VCaP (cell line): ENCODE results near the gene ANO3.
A peak's percentile ranks its signal among the peaks of the same experiment; 100 is the strongest.
"Not testable (repeated sequence)": the region's sequence is repeated elsewhere in the genome, so short reads cannot be mapped to it uniquely, and the experiment has no call there.

Experiments used
- H3K27ac ChIP-seq: fragments of 450-650 bp; 2 replicates; pipeline ENCODE4 v1.5.1; 2017
- TF ChIP-seq, protein P1 (sequence below): fragments of 450-650 bp; conservative IDR thresholded peaks from 2 replicates; pipeline ENCODE4 v1.5.1; 2017; ENCODE audit warnings: mild to moderate bottlenecking, moderate library complexity

ANO3 gene

GRCh38 chr11:26622181-26622580 is 290.3 kb downstream of the ANO3 start:
- TF ChIP-seq, protein P1, sequence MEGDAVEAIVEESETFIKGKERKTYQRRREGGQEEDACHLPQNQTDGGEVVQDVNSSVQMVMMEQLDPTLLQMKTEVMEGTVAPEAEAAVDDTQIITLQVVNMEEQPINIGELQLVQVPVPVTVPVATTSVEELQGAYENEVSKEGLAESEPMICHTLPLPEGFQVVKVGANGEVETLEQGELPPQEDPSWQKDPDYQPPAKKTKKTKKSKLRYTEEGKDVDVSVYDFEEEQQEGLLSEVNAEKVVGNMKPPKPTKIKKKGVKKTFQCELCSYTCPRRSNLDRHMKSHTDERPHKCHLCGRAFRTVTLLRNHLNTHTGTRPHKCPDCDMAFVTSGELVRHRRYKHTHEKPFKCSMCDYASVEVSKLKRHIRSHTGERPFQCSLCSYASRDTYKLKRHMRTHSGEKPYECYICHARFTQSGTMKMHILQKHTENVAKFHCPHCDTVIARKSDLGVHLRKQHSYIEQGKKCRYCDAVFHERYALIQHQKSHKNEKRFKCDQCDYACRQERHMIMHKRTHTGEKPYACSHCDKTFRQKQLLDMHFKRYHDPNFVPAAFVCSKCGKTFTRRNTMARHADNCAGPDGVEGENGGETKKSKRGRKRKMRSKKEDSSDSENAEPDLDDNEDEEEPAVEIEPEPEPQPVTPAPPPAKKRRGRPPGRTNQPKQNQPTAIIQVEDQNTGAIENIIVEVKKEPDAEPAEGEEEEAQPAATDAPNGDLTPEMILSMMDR = no peak

GRCh38 chr11:26623076-26623659 is 291.2 kb downstream of the ANO3 start:
- TF ChIP-seq, protein P1 = no peak
- no peak overlapping the region for H3K27ac ChIP-seq

More at GRCh38 chr11:26622181-26622580, 290.3 kb downstream of the ANO3 start:
- H3K27ac ChIP-seq = no peak overlapping the region

DNA sequence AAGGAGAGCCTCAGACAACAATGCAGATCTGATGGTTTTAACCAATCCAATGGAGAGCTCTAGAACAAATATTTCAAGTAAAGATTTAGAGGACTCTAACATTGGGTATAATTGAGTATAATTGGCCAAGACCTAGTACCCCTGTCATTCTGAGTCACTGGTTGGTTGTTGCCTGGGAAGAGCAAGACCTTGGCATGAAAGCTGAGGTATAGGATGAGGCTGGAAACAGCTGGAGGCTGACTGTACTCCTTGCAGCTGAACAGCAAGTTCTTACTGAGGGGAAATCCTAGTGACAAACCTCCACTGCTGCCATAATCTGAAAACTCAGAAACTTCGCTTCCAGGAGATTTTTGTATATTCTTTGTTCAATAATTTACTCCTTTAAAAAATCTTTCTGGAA is 294.4 kb downstream of the ANO3 start:
- TF ChIP-seq, protein P1 = no peak
- H3K27ac ChIP-seq = no peak overlapping the region

DNA sequence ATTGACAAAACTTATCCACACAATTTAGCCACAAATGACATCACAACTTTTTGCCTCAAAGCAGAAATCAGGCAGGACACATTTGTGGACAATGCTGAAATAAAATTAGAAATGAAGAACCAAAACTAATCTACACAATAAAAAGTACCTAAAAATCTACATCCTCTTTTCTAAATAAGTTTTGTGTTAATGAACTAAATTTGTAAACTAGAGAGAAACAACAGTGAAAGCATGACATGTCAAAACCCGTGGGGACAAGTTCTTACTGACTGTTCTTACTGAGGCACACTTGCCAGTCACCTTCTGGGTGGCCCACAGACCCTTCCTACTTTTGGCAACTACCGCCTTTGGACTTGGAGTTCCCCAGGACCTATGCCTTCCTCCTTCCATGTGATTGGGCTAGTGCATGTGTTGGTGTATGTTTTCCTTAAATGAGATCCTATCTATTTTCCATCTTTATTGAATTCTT is 300.8 kb downstream of the ANO3 start:
- no peak overlapping the region for H3K27ac ChIP-seq
- TF ChIP-seq, protein P1 = no peak

DNA sequence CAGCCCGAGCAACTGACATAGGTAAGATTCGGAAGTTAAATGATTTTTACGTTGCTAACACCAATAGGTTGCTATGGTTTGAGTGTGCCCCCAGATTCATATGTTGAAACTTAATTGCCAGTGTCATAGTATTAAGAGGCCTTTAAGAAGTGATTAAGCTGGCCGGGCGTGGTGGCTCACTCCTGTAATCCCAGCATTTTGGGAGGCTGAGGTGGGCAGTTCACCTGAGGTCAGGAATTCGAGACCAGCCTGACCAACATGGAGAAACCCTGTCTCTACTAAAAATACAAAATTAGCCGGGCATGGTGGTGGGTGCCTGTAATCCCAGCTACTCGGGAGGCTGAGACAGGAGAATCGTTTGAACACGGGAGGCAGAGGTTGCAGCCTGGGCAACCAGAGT is 311.4 kb downstream of the ANO3 start:
- H3K27ac ChIP-seq = not testable (repeated sequence)

DNA sequence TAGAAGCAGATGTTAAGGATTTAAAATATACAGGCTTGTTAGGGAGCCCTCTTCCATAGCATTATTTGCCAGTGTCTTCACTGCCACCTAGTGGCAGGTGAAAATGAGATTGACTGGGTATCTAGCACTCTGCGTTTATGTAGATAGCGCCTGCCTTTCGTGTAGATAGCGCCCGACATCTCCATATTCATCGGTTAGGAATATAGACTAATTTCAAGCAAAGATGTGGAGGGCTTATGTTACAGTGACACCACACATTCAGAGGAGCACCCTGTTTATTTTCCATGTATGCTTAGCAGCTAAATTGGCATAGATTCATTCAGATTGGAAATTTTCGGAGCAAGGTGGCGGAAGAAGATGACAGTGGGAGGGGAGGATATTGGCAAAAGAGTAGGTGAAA is 318.0 kb downstream of the ANO3 start:
- TF ChIP-seq, protein P1 = peak; percentile 89
- no peak overlapping the region for H3K27ac ChIP-seq

GRCh38 chr11:26651916-26652315 is 320.0 kb downstream of the ANO3 start:
- TF ChIP-seq, protein P1 = no peak

GRCh38 chr11:26655287-26655686 is 323.4 kb downstream of the ANO3 start:
- TF ChIP-seq, protein P1 = no peak

More at GRCh38 chr11:26651916-26652315, 320.0 kb downstream of the ANO3 start:
- H3K27ac ChIP-seq = no peak overlapping the region

More at GRCh38 chr11:26655287-26655686, 323.4 kb downstream of the ANO3 start:
- H3K27ac ChIP-seq = no peak overlapping the region
